GM12878 (cell line): ENCODE measurements around the gene DLX1. TPM values are rescaled to one million over a fixed set of nuclear protein-coding genes. Genes with fewer than 3 reads are reported as not detected.

Experiments
- ATAC-seq: fragments of 200-7000 bp; cut with Tn5 transposase; 3 replicates; pipeline ENCODE4 v1.9.1; 2020; ENCODE audit warnings: mild to moderate bottlenecking, moderate library complexity
- BruUV-seq: library from RNA; stranded (reverse); fragments of 400-500 nt; replicated peaks from 2 replicates; lab custom pipeline; 2021; lab: Mats Ljungman, UMichigan
- CTCF ChIA-PET: fragments of 300-600 bp; sonication (Branson Sonifier 250); formaldehyde crosslinking; extraction: SDS; loops from one replicate; lab custom pipeline; 2021; ENCODE audit warnings: inconsistent platforms; lab: Yijun Ruan, JAX
- POLR2A ChIA-PET: fragments of 350-600 bp; formaldehyde crosslinking; extraction: SDS; loops from one replicate; lab custom pipeline; 2021; ENCODE audit warnings: inconsistent platforms; lab: Charles Lee
- RAD21 ChIA-PET: fragments of 300-600 bp; sonication (Branson Sonifier 250); formaldehyde crosslinking; loops from one replicate; lab custom pipeline; 2023; ENCODE audit warnings: antibody characterized with exemption; ENCODE audit not compliant: unreplicated experiment; lab: Charles Lee
- SMC1A ChIA-PET: fragments of 300-600 bp; sonication (Branson Sonifier 250); formaldehyde crosslinking; loops from one replicate; lab custom pipeline; 2023; ENCODE audit not compliant: unreplicated experiment, uncharacterized antibody; lab: Charles Lee
- DNase-seq: peaks from one replicate; pipeline ENCODE4 v3.0.0-alpha.2; 2011; ENCODE audit warnings: low read depth, low spot score
- FAIRE-seq: peaks from 3 replicates; lab custom pipeline; 2011; peaks lifted over from hg19 to GRCh38; lab: Jason Lieb, UNC
- H2AFZ ChIP-seq: 2 replicates; pipeline ENCODE4 v1.6.0; 2011; ENCODE audit warnings: low read depth, low read length, control low read depth; ENCODE audit not compliant: control insufficient read depth
- H3K27ac ChIP-seq: 2 replicates; pipeline ENCODE4 v1.5.1; 2011; ENCODE audit warnings: control low read depth; ENCODE audit not compliant: control insufficient read depth, insufficient read depth
- H3K27me3 ChIP-seq, 2 experiments: replicated peaks in 1 of 2; 2 replicates each; pipeline versions ENCODE4 v1.6.0 to v1.6.1; 2011; ENCODE audit warnings: low read length in 1 of 2; ENCODE audit not compliant: control insufficient read depth in 2 of 2, insufficient read depth in 2 of 2
- H3K36me3 ChIP-seq, 2 experiments: 2 replicates each; pipeline ENCODE4 v1.5.1; 2011; ENCODE audit warnings: low read length in 1 of 2; ENCODE audit not compliant: control insufficient read depth in 2 of 2, insufficient read depth in 2 of 2
- H3K4me1 ChIP-seq: 2 replicates; pipeline ENCODE4 v1.6.1; 2011; ENCODE audit warnings: mild to moderate bottlenecking, low read length, moderate library complexity, mixed read lengths; ENCODE audit not compliant: control insufficient read depth, insufficient read depth
- H3K4me2 ChIP-seq: 2 replicates; pipeline ENCODE4 v1.6.0; 2011; ENCODE audit warnings: control low read depth; ENCODE audit not compliant: control insufficient read depth, insufficient read depth
- H3K4me3 ChIP-seq: fragments of 200-600 bp; sonication (generic); 2 replicates; pipeline ENCODE4 v1.5.1; 2016
- H3K79me2 ChIP-seq: 2 replicates; pipeline ENCODE4 v1.6.0; 2011; ENCODE audit warnings: low read length; ENCODE audit not compliant: control insufficient read depth, insufficient read depth
- H3K9ac ChIP-seq: 2 replicates; pipeline ENCODE4 v1.8.0; 2011; ENCODE audit warnings: low read length, control low read depth, mixed read lengths; ENCODE audit not compliant: control insufficient read depth, insufficient read depth
- H3K9me3 ChIP-seq: replicated peaks from 3 replicates; pipeline ENCODE4 v1.5.1; 2011; ENCODE audit warnings: mild to moderate bottlenecking, low read length; ENCODE audit not compliant: control insufficient read depth, insufficient read depth
- H4K20me1 ChIP-seq: 2 replicates; pipeline ENCODE4 v1.6.0; 2011; ENCODE audit not compliant: control insufficient read depth, insufficient read depth
- BMI1 ChIP-seq: fragments of 450-650 bp; IDR thresholded peaks from 2 replicates; pipeline ENCODE4 v1.6.1; 2016; ENCODE audit warnings: mild to moderate bottlenecking, moderate library complexity, borderline replicate concordance
- CTCF ChIP-seq, 3 experiments: IDR thresholded peaks in 2 of 3; conservative IDR thresholded peaks in 1 of 3; 2 replicates each; pipeline ENCODE4 v1.5.1; 2011; ENCODE audit warnings: low read depth in 3 of 3, low read length in 3 of 3, mild to moderate bottlenecking in 3 of 3, control low read depth in 2 of 3, moderate library complexity in 2 of 3, inconsistent platforms in 1 of 3, mixed read lengths in 1 of 3; ENCODE audit not compliant: control insufficient read depth in 2 of 3, insufficient read depth in 1 of 3; ENCODE audit errors: extremely low read depth in 1 of 3
- ETV6 ChIP-seq, 2 experiments: fragments of 450-650 bp in 1 of 2; IDR thresholded peaks in 1 of 2; conservative IDR thresholded peaks in 1 of 2; 2 replicates each; pipeline ENCODE4 v1.6.1; 2014; ENCODE audit warnings: antibody characterized with exemption in 1 of 2, borderline replicate concordance in 1 of 2, low read depth in 1 of 2, mild to moderate bottlenecking in 1 of 2, moderate library complexity in 1 of 2
- IKZF2 ChIP-seq, 2 experiments: fragments of 450-650 bp; IDR thresholded peaks; 2 replicates each; pipeline ENCODE4 v1.6.1; 2017; ENCODE audit warnings: mild to moderate bottlenecking in 2 of 2, moderate library complexity in 2 of 2
- JUNB ChIP-seq: IDR thresholded peaks from 2 replicates; pipeline ENCODE4 v1.6.1; 2016; ENCODE audit warnings: antibody characterized with exemption, mild to moderate bottlenecking
- RUNX3 ChIP-seq: IDR thresholded peaks from 2 replicates; pipeline ENCODE4 v1.6.1; 2012; ENCODE audit warnings: low read length, inconsistent platforms
- SIX5 ChIP-seq: IDR thresholded peaks from 2 replicates; pipeline ENCODE4 v1.6.1; 2011; ENCODE audit warnings: mild to moderate bottlenecking, low read depth, low read length, moderate library complexity; ENCODE audit not compliant: severe bottlenecking
- SKIL ChIP-seq: fragments of 450-650 bp; IDR thresholded peaks from 2 replicates; pipeline ENCODE4 v1.6.1; 2017; ENCODE audit warnings: mild to moderate bottlenecking, low read depth, inconsistent platforms; ENCODE audit not compliant: poor library complexity, severe bottlenecking
- ZZZ3 ChIP-seq: IDR thresholded peaks from 2 replicates; pipeline ENCODE4 v1.6.1; 2011; ENCODE audit warnings: low read depth; ENCODE audit not compliant: control insufficient read depth, insufficient read length
- WGBS: methylation state at CpG from one replicate; pipeline ENCODE4 v1.1.6; 2016; ENCODE audit warnings: low lambda C conversion rate; ENCODE audit not compliant: insufficient replicate concordance, insufficient coverage; ENCODE audit errors: missing lambda C conversion rate; 5-methylcytosine and 5-hydroxymethylcytosine counted together
- in situ Hi-C: fragments of 300-500 bp; cut with MboI; formaldehyde crosslinking; loops from 9 replicates; pipeline ENCODE4 v1.14.3; 2018; ENCODE audit warnings: mixed read lengths
- intact Hi-C: fragments of 100-400 bp; cut with micrococcal nuclease; formaldehyde crosslinking; loops from one replicate; pipeline ENCODE4 v1.14.2; 2022; ENCODE audit not compliant: unreplicated experiment
- polyA plus RNA-seq, 11 experiments: library from polyadenylated mRNA; depleted of rRNA in 4 of 11; unstranded in 6 of 11; stranded (reverse) in 5 of 11; fragments of >200 nt; fragmentation: Nextera tagmentation in 4 of 11; fragmentation: Illumina TruSeq in 1 of 11; extraction: Ambion mirVana in 4 of 11; extraction: Trizol in 1 of 11; gene quantifications; 1 replicate in 1 of 11; 2 replicates in 10 of 11; pipeline versions ENCODE4 v1.2.1 to v1.2.3, GENCODE V29; 2011 to 2016; ENCODE audit warnings: inconsistent platforms in 2 of 11, missing spikeins in 2 of 11, low read depth in 1 of 11
- total RNA-seq, 4 experiments: library from RNA; depleted of rRNA in 3 of 4; stranded (reverse); fragments of >200 nt in 3 of 4; fragmentation: Illumina TruSeq in 1 of 4; extraction: Trizol in 1 of 4; gene quantifications; 2 replicates each; pipeline versions ENCODE4 v1.2.1 to v1.2.3, GENCODE V29; 2013 to 2021
- TF ChIP-seq, protein P1 (sequence below): IDR thresholded peaks from 2 replicates; pipeline ENCODE4 v1.6.1; 2012; ENCODE audit warnings: improper control_type of control experiment, low read depth, low read length; ENCODE audit not compliant: insufficient replicate concordance

The DLX1 gene
- total and polyA plus RNA-seq, 10 of the 15 experiments (the other 5 are each of a cell fraction or from before 2014, with no cell fraction given): 0.06 TPM; not detected in 9

DNA sequence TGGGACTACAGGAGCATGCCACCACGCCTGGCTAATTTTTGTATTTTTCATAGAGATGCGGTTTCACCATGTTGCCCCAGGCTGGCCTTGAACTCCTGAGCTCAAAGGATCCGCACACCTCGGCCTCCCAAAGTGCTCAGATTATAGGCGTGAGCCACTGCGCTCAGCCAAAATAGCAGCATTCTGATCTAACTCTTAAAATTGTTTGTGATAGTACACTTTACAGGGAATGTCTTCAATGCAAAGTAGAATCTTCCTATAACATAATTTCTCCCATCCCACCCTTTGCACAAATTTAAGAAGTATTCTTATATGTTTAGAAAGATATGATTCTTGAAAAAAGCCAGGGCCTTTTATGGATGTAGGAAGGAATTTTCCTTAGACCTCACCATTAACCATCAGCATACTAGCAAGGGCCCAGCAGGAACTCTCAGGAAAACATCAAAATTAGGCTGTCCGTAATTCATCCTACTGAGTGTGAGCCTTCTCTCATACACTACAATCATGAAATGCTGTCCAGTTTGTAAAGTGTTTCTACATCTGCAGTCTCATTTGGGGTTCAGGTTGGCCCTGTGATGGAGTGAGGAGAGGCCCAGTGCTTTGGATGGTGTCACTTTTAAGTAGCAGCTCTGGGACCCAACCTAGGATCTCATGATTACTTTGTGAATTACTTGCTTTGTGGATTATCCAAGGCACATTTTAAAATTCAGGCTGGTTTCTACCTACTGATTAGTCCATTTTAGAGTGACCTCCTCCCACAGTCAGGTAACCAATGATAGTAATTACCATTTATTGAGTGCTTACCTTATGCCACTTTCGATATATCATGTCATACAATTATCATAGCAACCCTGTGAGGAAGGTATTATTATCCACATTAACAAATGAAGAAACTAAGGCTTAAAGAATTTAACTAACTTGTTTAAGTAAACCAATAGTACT lies 37.5 kb upstream of the DLX1 start:
- Histone ChIP-seq H3K9me3 (no peaks in the 10 kb centered on the region), H3K27me3 (no peaks in the 10 kb centered on the region), H3K9ac (no peak overlapping the region), H3K4me3 (no peak overlapping the region), H3K79me2 (no peaks in the 10 kb centered on the region), H3K4me1 (no peaks in the 10 kb centered on the region), H3K36me3 (no peaks in the 10 kb centered on the region), H3K4me2 (no peak overlapping the region), H4K20me1 (no peaks in the 10 kb centered on the region), H2AFZ (no peak overlapping the region), H3K27ac (no peak overlapping the region)
- WGBS: 86% methylated on average over 8 of the region's 8 CpGs
- DNase-seq (no peak), FAIRE-seq (no peak), ATAC-seq (no peak)
- RAD21 ChIA-PET: no interaction called here
- in situ Hi-C loops: no loop called here
- BruUV-seq: no TSS peak
- SMC1A ChIA-PET: interaction anchor here (1.4 kb wide), 1 partner anchor 10 kb away, joined by 8 read pairs; no protein-coding TSS in a partner anchor
- POLR2A ChIA-PET: interaction anchor here (0.7 kb wide), 1 partner anchor 11 kb away, joined by 3 read pairs; no protein-coding TSS in a partner anchor
- CTCF ChIA-PET: no interaction called here
- intact Hi-C loops: no loop called here
- no peak for TF ChIP-seq SKIL
- no peak for TF ChIP-seq RUNX3
- TF ChIP-seq SIX5: no peak
- TF ChIP-seq ETV6 (conservative IDR thresholded peaks at IDR 0.05 in 1 of 2, IDR thresholded peaks at IDR 0.05 in 1 of 2; ENCODE audit: borderline replicate concordance in 1 of 2, low read depth in 1 of 2): no peak
- TF ChIP-seq, protein P1, sequence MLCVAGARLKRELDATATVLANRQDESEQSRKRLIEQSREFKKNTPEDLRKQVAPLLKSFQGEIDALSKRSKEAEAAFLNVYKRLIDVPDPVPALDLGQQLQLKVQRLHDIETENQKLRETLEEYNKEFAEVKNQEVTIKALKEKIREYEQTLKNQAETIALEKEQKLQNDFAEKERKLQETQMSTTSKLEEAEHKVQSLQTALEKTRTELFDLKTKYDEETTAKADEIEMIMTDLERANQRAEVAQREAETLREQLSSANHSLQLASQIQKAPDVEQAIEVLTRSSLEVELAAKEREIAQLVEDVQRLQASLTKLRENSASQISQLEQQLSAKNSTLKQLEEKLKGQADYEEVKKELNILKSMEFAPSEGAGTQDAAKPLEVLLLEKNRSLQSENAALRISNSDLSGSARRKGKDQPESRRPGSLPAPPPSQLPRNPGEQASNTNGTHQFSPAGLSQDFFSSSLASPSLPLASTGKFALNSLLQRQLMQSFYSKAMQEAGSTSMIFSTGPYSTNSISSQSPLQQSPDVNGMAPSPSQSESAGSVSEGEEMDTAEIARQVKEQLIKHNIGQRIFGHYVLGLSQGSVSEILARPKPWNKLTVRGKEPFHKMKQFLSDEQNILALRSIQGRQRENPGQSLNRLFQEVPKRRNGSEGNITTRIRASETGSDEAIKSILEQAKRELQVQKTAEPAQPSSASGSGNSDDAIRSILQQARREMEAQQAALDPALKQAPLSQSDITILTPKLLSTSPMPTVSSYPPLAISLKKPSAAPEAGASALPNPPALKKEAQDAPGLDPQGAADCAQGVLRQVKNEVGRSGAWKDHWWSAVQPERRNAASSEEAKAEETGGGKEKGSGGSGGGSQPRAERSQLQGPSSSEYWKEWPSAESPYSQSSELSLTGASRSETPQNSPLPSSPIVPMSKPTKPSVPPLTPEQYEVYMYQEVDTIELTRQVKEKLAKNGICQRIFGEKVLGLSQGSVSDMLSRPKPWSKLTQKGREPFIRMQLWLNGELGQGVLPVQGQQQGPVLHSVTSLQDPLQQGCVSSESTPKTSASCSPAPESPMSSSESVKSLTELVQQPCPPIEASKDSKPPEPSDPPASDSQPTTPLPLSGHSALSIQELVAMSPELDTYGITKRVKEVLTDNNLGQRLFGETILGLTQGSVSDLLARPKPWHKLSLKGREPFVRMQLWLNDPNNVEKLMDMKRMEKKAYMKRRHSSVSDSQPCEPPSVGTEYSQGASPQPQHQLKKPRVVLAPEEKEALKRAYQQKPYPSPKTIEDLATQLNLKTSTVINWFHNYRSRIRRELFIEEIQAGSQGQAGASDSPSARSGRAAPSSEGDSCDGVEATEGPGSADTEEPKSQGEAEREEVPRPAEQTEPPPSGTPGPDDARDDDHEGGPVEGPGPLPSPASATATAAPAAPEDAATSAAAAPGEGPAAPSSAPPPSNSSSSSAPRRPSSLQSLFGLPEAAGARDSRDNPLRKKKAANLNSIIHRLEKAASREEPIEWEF: no peak
- TF ChIP-seq IKZF2 (IDR thresholded peaks at IDR 0.05): no peak
- TF ChIP-seq JUNB: no peak
- no peak for TF ChIP-seq BMI1
- TF ChIP-seq ZZZ3: no peak
- TF ChIP-seq CTCF (IDR thresholded peaks at IDR 0.05 in 2 of 3, conservative IDR thresholded peaks at IDR 0.05 in 1 of 3; ENCODE audit: control insufficient read depth in 2 of 3, extremely low read depth in 1 of 3, insufficient read depth in 1 of 3, low read depth in 3 of 3, low read length in 3 of 3): no peak
